ENCODE data around the gene PANX1. TPM values are rescaled to one million over a fixed set of nuclear protein-coding genes. Genes with fewer than 3 reads are reported as not detected.

Gene PANX1
- total RNA-seq, 2 donors from 2014 or later: 8.8 to 10.4 TPM

DNA sequence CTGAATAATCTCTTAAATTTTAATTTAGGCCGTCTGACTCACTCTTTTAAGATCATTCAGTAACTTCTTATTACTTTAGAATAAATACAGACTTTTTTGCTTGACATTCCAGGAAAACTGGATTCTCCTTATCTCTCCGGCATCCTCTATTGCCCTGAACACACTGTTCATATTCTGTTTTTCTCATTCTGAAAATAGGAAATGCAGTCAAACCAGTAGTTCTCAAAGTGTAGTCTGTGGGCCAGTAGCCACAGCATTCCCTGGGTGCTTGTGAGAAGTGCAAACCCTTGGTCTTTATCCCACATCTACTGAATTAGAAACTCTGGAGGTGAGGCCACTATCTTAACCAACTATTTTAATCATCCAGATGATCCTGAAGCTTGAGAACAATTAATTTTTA, 84.3 kb downstream of the PANX1 start:
- intact Hi-C loops (cut with DNase I, micrococcal nuclease): no loop called here
- no peak for ATAC-seq
- DNase-seq: no peak

DNA sequence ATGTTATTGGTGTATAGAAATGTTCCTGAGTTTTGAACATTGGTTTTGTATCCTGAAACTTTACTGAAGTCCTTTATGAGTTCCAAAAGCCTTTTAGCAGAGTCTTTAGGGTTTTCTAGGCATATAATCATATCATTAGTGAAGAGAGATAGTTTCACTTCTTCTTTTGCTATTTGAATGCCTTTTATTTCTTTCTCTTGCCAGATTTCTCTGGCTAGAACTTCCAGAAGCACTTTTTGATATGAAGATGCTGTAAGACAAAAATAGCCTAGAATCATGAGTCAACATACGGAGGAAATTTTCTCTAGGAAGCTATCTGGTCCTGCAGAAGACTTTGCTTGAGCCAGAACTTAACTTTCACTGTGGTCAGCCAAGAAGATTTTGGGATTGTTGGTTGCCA, 89.1 kb downstream of the PANX1 start:
- ATAC-seq (no peak), DNase-seq (no peak)
- intact Hi-C loops (cut with DNase I, micrococcal nuclease): no loop called here

GRCh38 chr11:94218372-94218771, 89.7 kb downstream of the PANX1 start:
- intact Hi-C loops (cut with DNase I, micrococcal nuclease): no loop called here
- ATAC-seq: no peak

DNA sequence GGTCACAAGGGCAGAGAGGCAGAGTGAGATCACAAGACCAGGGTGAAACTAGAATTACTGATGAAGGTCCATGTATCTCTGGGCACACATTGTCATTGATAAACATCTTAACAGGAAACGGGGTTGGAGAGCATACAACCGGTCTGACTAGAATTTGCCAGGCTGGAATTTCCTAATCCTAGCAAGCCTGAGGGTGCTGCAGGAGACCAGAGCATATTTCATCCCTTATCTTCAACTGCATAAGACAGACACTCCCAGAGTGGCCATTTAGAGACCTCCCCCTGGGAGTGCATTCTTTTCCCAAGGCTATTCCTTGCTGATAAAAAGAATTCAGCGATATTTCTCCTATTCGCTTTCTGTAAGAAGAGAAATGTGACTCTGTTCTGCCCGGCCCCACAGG, 91.1 kb downstream of the PANX1 start:
- DNase-seq: no peak
- intact Hi-C loops (cut with DNase I, micrococcal nuclease): no loop called here
- no peak for ATAC-seq

More at GRCh38 chr11:94218372-94218771, 89.7 kb downstream of the PANX1 start:
- no peak for DNase-seq

DNA sequence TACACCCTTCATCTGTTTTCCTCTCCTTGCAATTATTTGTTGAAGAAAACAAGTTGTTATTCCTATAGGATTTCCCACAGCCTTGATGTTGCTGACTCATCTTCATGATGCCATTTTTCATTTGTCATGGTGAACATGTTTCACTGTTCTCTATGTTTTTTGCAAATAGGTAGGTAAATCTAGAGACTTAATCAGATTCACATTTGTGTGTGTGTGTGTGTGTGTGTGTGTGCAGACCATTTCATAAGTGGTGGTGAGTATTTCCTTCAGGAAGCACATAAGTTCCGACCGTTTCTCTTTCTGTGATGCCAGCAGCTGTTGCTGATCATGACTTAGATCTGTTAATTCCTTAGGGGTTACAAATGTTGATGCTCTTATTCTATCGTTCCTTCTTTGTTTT, 95.4 kb downstream of the PANX1 start:
- ATAC-seq (no peak), DNase-seq (no peak)
- intact Hi-C loops (cut with DNase I, micrococcal nuclease): no loop called here

Other genes with a start within 250 kb of the PANX1 start
- gene HEPHL1, start 107.5 kb upstream of the PANX1 start, total RNA-seq: not detected
- gene IZUMO1R, start 175.7 kb downstream of the PANX1 start, total RNA-seq: not detected